SH-SY5Y (cell line): ENCODE measurements around the gene CD151.

ENCODE experiments used
- GATA2 ChIP-seq: IDR thresholded peaks from 2 replicates; pipeline ENCODE4 v1.6.1; 2011; ENCODE audit warnings: mild to moderate bottlenecking, low read depth, low read length
- GATA3 ChIP-seq: IDR thresholded peaks from 2 replicates; pipeline ENCODE4 v1.6.1; 2011; ENCODE audit warnings: low read depth, mild to moderate bottlenecking, low read length, moderate library complexity

DNA sequence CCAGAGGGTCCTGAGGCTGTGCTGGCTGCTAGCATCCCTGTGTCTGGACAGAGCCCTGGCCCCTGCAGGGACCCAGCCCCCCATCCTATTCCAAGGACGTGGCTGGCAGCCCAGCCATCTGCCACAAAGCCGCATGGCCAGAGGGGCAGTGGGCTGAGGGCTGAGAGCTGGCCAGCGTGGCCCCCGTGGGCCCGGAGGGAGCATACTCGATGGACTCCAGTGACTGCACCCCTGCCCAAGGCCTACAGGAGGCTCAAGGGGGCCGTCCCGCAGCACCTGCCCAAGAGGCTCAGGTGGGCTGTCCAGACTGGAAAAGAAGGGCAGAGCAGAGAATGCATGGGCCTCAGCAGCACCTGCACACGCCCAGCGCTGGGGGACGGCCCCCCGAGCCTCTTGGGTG, 23.0 kb downstream of the CD151 start:
- TF ChIP-seq GATA2 (no peak), GATA3 (no peak)
